ENCODE results near the gene CGB5.

CGB5 gene

DNA sequence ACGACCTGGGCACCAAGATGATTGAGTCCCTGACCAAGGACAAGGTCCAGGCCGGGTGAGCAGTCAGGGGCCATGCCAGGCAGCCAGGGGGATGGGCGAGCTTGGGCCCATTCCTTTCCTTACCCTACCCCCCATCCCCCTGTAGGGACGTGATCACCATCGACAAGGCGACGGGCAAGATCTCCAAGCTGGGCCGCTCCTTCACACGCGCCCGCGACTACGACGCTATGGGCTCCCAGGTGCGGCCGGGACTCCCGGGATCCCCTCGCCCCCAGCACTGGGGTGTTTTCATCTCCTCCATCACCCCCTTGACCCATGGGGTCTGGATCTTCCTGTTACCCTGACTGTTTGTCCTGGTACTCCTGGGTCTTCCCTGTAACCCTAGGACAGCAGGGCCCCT, 33.8 kb upstream of the CGB5 start:
- Histone ChIP-seq H3F3A (ENCODE audit: control insufficient read depth, insufficient read depth) (0 out of 2 replicates have a peak, but pooled peaks cover 3% of the 10 kb centered on the region), H3K9me2 (replicated peaks; ENCODE audit: control insufficient read depth, low read length) (no peaks in the 10 kb centered on the region), H3K79me2 (ENCODE audit: control insufficient read depth, low read length) (no peaks in the 10 kb centered on the region), H3K4me2 (ENCODE audit: low read length) (no peak overlapping the region), H4K20me1 (ENCODE audit: control insufficient read depth, insufficient read depth, low read depth, low read length) (no peaks in the 10 kb centered on the region; the same call in 1 of the 2 replicates), H3K36me3 (ENCODE audit: control insufficient read depth, low read length) (peaks cover 74% of the 10 kb centered on the region), H3K27ac (ENCODE audit: low read depth, low read length) (no peak overlapping the region), H3K4me3 (ENCODE audit: low read length) (no peak overlapping the region), H3K27me3 (ENCODE audit: control insufficient read depth, low read length) (no peaks in the 10 kb centered on the region), H3K4me1 (ENCODE audit: control insufficient read depth, low read length) (no peaks in the 10 kb centered on the region), H3K9me3 (ENCODE audit: control insufficient read depth, insufficient read depth, low read length) (no peaks in the 10 kb centered on the region)
- TF ChIP-seq, protein P1, sequence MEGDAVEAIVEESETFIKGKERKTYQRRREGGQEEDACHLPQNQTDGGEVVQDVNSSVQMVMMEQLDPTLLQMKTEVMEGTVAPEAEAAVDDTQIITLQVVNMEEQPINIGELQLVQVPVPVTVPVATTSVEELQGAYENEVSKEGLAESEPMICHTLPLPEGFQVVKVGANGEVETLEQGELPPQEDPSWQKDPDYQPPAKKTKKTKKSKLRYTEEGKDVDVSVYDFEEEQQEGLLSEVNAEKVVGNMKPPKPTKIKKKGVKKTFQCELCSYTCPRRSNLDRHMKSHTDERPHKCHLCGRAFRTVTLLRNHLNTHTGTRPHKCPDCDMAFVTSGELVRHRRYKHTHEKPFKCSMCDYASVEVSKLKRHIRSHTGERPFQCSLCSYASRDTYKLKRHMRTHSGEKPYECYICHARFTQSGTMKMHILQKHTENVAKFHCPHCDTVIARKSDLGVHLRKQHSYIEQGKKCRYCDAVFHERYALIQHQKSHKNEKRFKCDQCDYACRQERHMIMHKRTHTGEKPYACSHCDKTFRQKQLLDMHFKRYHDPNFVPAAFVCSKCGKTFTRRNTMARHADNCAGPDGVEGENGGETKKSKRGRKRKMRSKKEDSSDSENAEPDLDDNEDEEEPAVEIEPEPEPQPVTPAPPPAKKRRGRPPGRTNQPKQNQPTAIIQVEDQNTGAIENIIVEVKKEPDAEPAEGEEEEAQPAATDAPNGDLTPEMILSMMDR (IDR thresholded peaks at IDR 0.05; ENCODE audit: low read depth, low read length, poor library complexity, severe bottlenecking) = no peak
- TF ChIP-seq EZH2phosphoT487 (IDR thresholded peaks at IDR 0.05; ENCODE audit: borderline replicate concordance, low read length) = no peak

DNA sequence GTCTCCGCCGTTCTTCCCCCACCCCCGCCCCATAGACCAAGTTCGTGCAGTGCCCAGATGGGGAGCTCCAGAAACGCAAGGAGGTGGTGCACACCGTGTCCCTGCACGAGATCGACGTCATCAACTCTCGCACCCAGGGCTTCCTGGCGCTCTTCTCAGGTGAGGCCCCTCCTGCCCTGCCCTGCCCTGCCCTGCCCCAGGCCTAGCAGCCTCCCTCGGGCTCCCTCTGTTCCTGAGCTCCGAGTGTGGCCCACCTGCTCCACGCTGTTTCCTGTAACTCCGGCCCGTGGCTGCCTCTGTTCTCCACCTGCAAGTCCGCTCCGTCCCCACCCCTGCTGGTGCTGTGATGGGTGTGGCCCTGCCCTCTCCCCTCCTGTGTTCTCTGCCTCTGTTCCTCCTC, 33.2 kb upstream of the CGB5 start:
- Histone ChIP-seq H3K4me2 (ENCODE audit: low read length) (no peak overlapping the region), H3F3A (ENCODE audit: control insufficient read depth, insufficient read depth) (0 out of 2 replicates have a peak, but pooled peaks cover 3% of the 10 kb centered on the region), H3K36me3 (ENCODE audit: control insufficient read depth, low read length) (peaks cover 75% of the 10 kb centered on the region), H3K27ac (ENCODE audit: low read depth, low read length) (no peak overlapping the region), H3K9me3 (ENCODE audit: control insufficient read depth, insufficient read depth, low read length) (no peaks in the 10 kb centered on the region), H3K27me3 (ENCODE audit: control insufficient read depth, low read length) (no peaks in the 10 kb centered on the region), H3K4me3 (ENCODE audit: low read length) (no peak overlapping the region), H3K79me2 (ENCODE audit: control insufficient read depth, low read length) (no peaks in the 10 kb centered on the region), H4K20me1 (ENCODE audit: control insufficient read depth, insufficient read depth, low read depth, low read length) (no peaks in the 10 kb centered on the region; the same call in 1 of the 2 replicates), H3K9me2 (replicated peaks; ENCODE audit: control insufficient read depth, low read length) (no peaks in the 10 kb centered on the region), H3K4me1 (ENCODE audit: control insufficient read depth, low read length) (no peaks in the 10 kb centered on the region)
- no peak for TF ChIP-seq EZH2phosphoT487 (IDR thresholded peaks at IDR 0.05; ENCODE audit: borderline replicate concordance, low read length)
- TF ChIP-seq, protein P1 (IDR thresholded peaks at IDR 0.05; ENCODE audit: low read depth, low read length, poor library complexity, severe bottlenecking) = no peak

DNA sequence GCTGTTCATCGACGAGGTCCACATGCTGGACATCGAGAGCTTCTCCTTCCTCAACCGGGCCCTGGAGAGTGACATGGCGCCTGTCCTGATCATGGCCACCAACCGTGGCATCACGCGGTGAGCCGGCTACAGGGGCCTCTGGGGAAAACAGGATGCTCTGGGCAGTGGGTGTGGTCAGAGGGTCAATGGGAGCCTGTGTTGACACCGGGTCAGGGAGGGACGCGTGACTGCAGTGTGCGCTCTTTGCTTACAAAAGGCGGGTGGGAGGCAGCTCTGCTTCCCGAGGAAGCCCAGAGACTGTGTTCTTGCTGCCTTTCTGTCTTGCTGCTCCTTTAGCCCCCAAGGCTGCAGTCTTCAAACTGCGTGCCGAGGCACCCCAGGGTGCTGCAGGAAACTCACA, 32.5 kb upstream of the CGB5 start:
- Histone ChIP-seq H3K79me2 (ENCODE audit: control insufficient read depth, low read length) (no peaks in the 10 kb centered on the region), H3K9me2 (replicated peaks; ENCODE audit: control insufficient read depth, low read length) (no peaks in the 10 kb centered on the region), H3K27ac (ENCODE audit: low read depth, low read length) (no peak overlapping the region), H4K20me1 (ENCODE audit: control insufficient read depth, insufficient read depth, low read depth, low read length) (no peaks in the 10 kb centered on the region; the same call in 1 of the 2 replicates), H3K9me3 (ENCODE audit: control insufficient read depth, insufficient read depth, low read length) (no peaks in the 10 kb centered on the region), H3K4me1 (ENCODE audit: control insufficient read depth, low read length) (no peaks in the 10 kb centered on the region), H3K4me2 (ENCODE audit: low read length) (no peak overlapping the region), H3K27me3 (ENCODE audit: control insufficient read depth, low read length) (no peaks in the 10 kb centered on the region), H3K4me3 (ENCODE audit: low read length) (no peak overlapping the region), H3K36me3 (ENCODE audit: control insufficient read depth, low read length) (peaks cover 75% of the 10 kb centered on the region), H3F3A (ENCODE audit: control insufficient read depth, insufficient read depth) (0 out of 2 replicates have a peak, but pooled peaks cover 3% of the 10 kb centered on the region)
- TF ChIP-seq, protein P1 (IDR thresholded peaks at IDR 0.05; ENCODE audit: low read depth, low read length, poor library complexity, severe bottlenecking) = no peak
- no peak for TF ChIP-seq EZH2phosphoT487 (IDR thresholded peaks at IDR 0.05; ENCODE audit: borderline replicate concordance, low read length)

All from DOHH2 (cell line).